ENCODE data around the gene ESPL1. TPM values are rescaled to one million over a fixed set of nuclear protein-coding genes. Genes with fewer than 3 reads are reported as not detected.

ESPL1 gene
- total RNA-seq, 2 experiments from 2014 or later = 78.2 to 121 TPM

GRCh38 chr12:53320352-53321195 lies 52.5 kb downstream of the ESPL1 start:
- no peaks in the 10 kb centered on the region for H4K20me1 ChIP-seq (ENCODE audit: insufficient read depth, low read length)
- H3K4me2 ChIP-seq (ENCODE audit: low read length) = peak overlapping the region; percentile 84
- H3K79me2 ChIP-seq (ENCODE audit: insufficient read depth, low read depth, low read length) = peaks cover 11% of the 10 kb centered on the region; the same call in 1 of the 2 replicates
- DNase-seq (ENCODE audit: low spot score) = no peak
- peaks cover 41% of the 10 kb centered on the region for H3K36me3 ChIP-seq (ENCODE audit: insufficient read depth, low read length)
- H3K4me3 ChIP-seq (ENCODE audit: low read depth, low read length, poor library complexity, severe bottlenecking) = peak overlapping the region; percentile 79
- H3K27ac ChIP-seq (ENCODE audit: low read depth, low read length, poor library complexity, severe bottlenecking) = peak overlapping the region; percentile 82
- CTCF ChIA-PET (ENCODE audit: unreplicated experiment) = interaction anchor here (0.5 to 2.5 kb wide), 13 partner anchors 21 to 189 kb away, joined by 3 to 14 read pairs (median 4); partner anchors contain the start of genes MYG1, PFDN5 and TARBP2
- intact Hi-C loops (cut with micrococcal nuclease; ENCODE audit: unreplicated experiment) = loop anchor here (1.0 to 5.0 kb wide), 6 partner anchors 21 to 357 kb away; partner anchors contain the start of genes ATP5MC2, MYG1 and PFDN5
- H3K4me1 ChIP-seq (ENCODE audit: insufficient read depth, low read length, poor library complexity, severe bottlenecking) = peaks cover 34% of the 10 kb centered on the region
- no peaks in the 10 kb centered on the region for H3K9me2 ChIP-seq (ENCODE audit: insufficient read depth, low read length)
- POLR2A ChIA-PET = interaction anchor here (0.6 to 3.5 kb wide), 29 partner anchors 10 to 732 kb away, joined by 3 to 17 read pairs (median 4); partner anchors contain the start of genes CSAD, ITGB7, MYG1 and PFDN5
- TSS peak; percentile 80 for BruUV-seq (replicated peaks)
- TF ChIP-seq CTCF (conservative IDR thresholded peaks at IDR 0.05; ENCODE audit: low read length) (no peak), EZH2phosphoT487 (IDR thresholded peaks at IDR 0.05; ENCODE audit: borderline replicate concordance, low read depth, low read length) (no peak)
- H3K9me3 ChIP-seq (ENCODE audit: low read length) = no peaks in the 10 kb centered on the region
- peak overlapping the region; percentile 71; the same call in 1 of the 2 replicates for H2AFZ ChIP-seq (ENCODE audit: low read length)

- BruUV-seq (replicated peaks) = TSS peak; percentile 63
- Histone ChIP-seq H3K4me2 (ENCODE audit: low read length) (peak overlapping the region; percentile 86), H3K4me1 (ENCODE audit: insufficient read depth, low read length, poor library complexity, severe bottlenecking) (peaks cover 42% of the 10 kb centered on the region), H4K20me1 (ENCODE audit: insufficient read depth, low read length) (no peaks in the 10 kb centered on the region), H3K79me2 (ENCODE audit: insufficient read depth, low read depth, low read length) (peaks cover 11% of the 10 kb centered on the region; the same call in 1 of the 2 replicates), H2AFZ (ENCODE audit: low read length) (peak overlapping the region; percentile 82), H3K9me3 (ENCODE audit: low read length) (no peaks in the 10 kb centered on the region), H3K36me3 (ENCODE audit: insufficient read depth, low read length) (peaks cover 9% of the 10 kb centered on the region), H3K9me2 (ENCODE audit: insufficient read depth, low read length) (no peaks in the 10 kb centered on the region), H3K27ac (ENCODE audit: low read depth, low read length, poor library complexity, severe bottlenecking) (peak overlapping the region; percentile 82), H3K4me3 (ENCODE audit: low read depth, low read length, poor library complexity, severe bottlenecking) (peak overlapping the region; percentile 70)
- ChIA-PET POLR2A (interaction anchor here (0.6 to 5.8 kb wide), 19 partner anchors 10 to 296 kb away, joined by 3 to 30 read pairs (median 4); partner anchors contain the start of genes ITGB7, MAP3K12, MYG1 and SP1), CTCF (ENCODE audit: unreplicated experiment) (interaction anchor here (0.5 to 5.7 kb wide), 8 partner anchors 21 to 177 kb away, joined by 3 to 43 read pairs (median 4); partner anchors contain the start of genes PRR13 and TARBP2)
- peak; percentile 82 for DNase-seq (ENCODE audit: low spot score)
- intact Hi-C loops (cut with micrococcal nuclease; ENCODE audit: unreplicated experiment) = loop anchor here (1.0 to 5.0 kb wide), 6 partner anchors 21 to 353 kb away; partner anchors contain the start of genes ATP5MC2 and TARBP2
- TF ChIP-seq CTCF (conservative IDR thresholded peaks at IDR 0.05; ENCODE audit: low read length) = no peak
- TF ChIP-seq EZH2phosphoT487 (IDR thresholded peaks at IDR 0.05; ENCODE audit: borderline replicate concordance, low read depth, low read length) = no peak
Measured at GRCh38 chr12:53324113-53324778, 56.1 kb downstream of the ESPL1 start.

Measured in OCI-LY7 (cell line).